Endothelial cell of umbilical vein (primary cell): Measurements from ENCODE around the gene SYMPK. TPM values are rescaled to one million over a fixed set of nuclear protein-coding genes. Genes with fewer than 3 reads are reported as not detected.

Experiments
- BruUV-seq: library from RNA; stranded (reverse); fragments of 400-500 nt; replicated peaks from 2 replicates; lab custom pipeline; 2021; lab: Mats Ljungman, UMichigan
- CTCF ChIA-PET: fragments of 300-600, 350-600 bp; sonication (Branson Sonifier 250); formaldehyde crosslinking; loops from one replicate; lab custom pipeline; 2021; ENCODE audit warnings: antibody characterized with exemption, inconsistent platforms; lab: Charles Lee
- POLR2A ChIA-PET: fragments of 300-600, 350-600 bp; sonication (Branson Sonifier 250); formaldehyde crosslinking; loops from one replicate; lab custom pipeline; 2021; ENCODE audit warnings: antibody characterized with exemption, inconsistent platforms; lab: Charles Lee
- DNase-seq: peaks from one replicate; pipeline ENCODE4 v3.0.0-alpha.2; 2011; ENCODE audit warnings: low read depth, low spot score
- FAIRE-seq: peaks from 2 replicates; lab custom pipeline; 2011; peaks lifted over from hg19 to GRCh38; lab: Jason Lieb, UNC
- H2AFZ ChIP-seq: 2 replicates; pipeline ENCODE4 v1.6.0; 2012; ENCODE audit warnings: low read depth, low read length, control low read depth, inconsistent platforms
- H3K27ac ChIP-seq: 2 replicates; pipeline ENCODE4 v1.5.1; 2011; ENCODE audit warnings: low read depth, mild to moderate bottlenecking, control low read depth, low read length, moderate library complexity; ENCODE audit not compliant: insufficient read depth
- H3K27me3 ChIP-seq, 2 experiments: 2 replicates each; pipeline versions ENCODE4 v1.6.0 to v1.6.1; 2011; ENCODE audit warnings: low read length in 2 of 2, mixed read lengths in 1 of 2; ENCODE audit not compliant: control insufficient read depth in 2 of 2, insufficient read depth in 2 of 2
- H3K36me3 ChIP-seq, 2 experiments: 2 replicates in 1 of 2; 3 replicates in 1 of 2; pipeline ENCODE4 v1.5.1; 2011; ENCODE audit warnings: low read length in 2 of 2, mild to moderate bottlenecking in 1 of 2, moderate library complexity in 1 of 2; ENCODE audit not compliant: control insufficient read depth in 2 of 2, insufficient read depth in 2 of 2; ENCODE audit errors: extremely low read depth in 1 of 2
- H3K4me1 ChIP-seq: 3 replicates; pipeline ENCODE4 v1.5.1; 2011; ENCODE audit warnings: mild to moderate bottlenecking, low read length; ENCODE audit not compliant: control insufficient read depth, insufficient read depth; ENCODE audit errors: extremely low read depth
- H3K4me2 ChIP-seq: 2 replicates; pipeline ENCODE4 v1.6.1; 2011; ENCODE audit warnings: low read length, control low read depth, mixed read lengths; ENCODE audit not compliant: insufficient read depth
- H3K4me3 ChIP-seq, 3 experiments: fragments of 200-600 bp in 1 of 3; sonication (generic), shearing (Covaris generic) in 1 of 3; replicated peaks in 1 of 3; 2 replicates each; pipeline ENCODE4 v1.5.1; 2011 to 2016; ENCODE audit warnings: control low read depth in 3 of 3, low read length in 3 of 3, mild to moderate bottlenecking in 2 of 3, inconsistent platforms in 1 of 3, low read depth in 1 of 3, moderate library complexity in 1 of 3; ENCODE audit not compliant: insufficient read depth in 1 of 3
- H3K79me2 ChIP-seq: 2 replicates; pipeline ENCODE4 v1.6.0; 2012; ENCODE audit warnings: low read length, inconsistent platforms; ENCODE audit not compliant: control insufficient read depth, insufficient read depth
- H3K9ac ChIP-seq: replicated peaks from 2 replicates; pipeline ENCODE3; 2011; ENCODE audit warnings: low read length, control low read depth; ENCODE audit not compliant: insufficient read depth; ENCODE audit errors: extremely low read depth
- H3K9me1 ChIP-seq: replicated peaks from 3 replicates; pipeline ENCODE4 v1.6.0; 2011; ENCODE audit warnings: mild to moderate bottlenecking, low read length; ENCODE audit not compliant: control insufficient read depth, insufficient read depth; ENCODE audit errors: extremely low read depth
- H3K9me3 ChIP-seq: replicated peaks from 2 replicates; pipeline ENCODE4 v1.5.1; 2012; ENCODE audit warnings: low read length, inconsistent platforms; ENCODE audit not compliant: control insufficient read depth, insufficient read depth
- H4K20me1 ChIP-seq: replicated peaks from 2 replicates; pipeline ENCODE3; 2011; ENCODE audit warnings: mild to moderate bottlenecking, low read length; ENCODE audit not compliant: control insufficient read depth, insufficient read depth; ENCODE audit errors: extremely low read depth
- CTCF ChIP-seq, 2 donors: IDR thresholded peaks; 1 replicate in 1 of 2; 2 replicates in 1 of 2; pipeline ENCODE4 v1.5.1; 2011; ENCODE audit warnings: low read length in 2 of 2, mild to moderate bottlenecking in 2 of 2, moderate library complexity in 2 of 2, control low read depth in 1 of 2, inconsistent platforms in 1 of 2, low read depth in 1 of 2; ENCODE audit not compliant: insufficient read depth in 1 of 2; ENCODE audit errors: extremely low read depth in 1 of 2
- EZH2 ChIP-seq: IDR thresholded peaks from 2 replicates; pipeline ENCODE4 v1.6.1; 2012; ENCODE audit warnings: borderline replicate concordance, low read depth, mild to moderate bottlenecking, moderate library complexity, low read length, inconsistent platforms; ENCODE audit not compliant: severe bottlenecking
- FOS ChIP-seq: IDR thresholded peaks from 2 replicates; pipeline ENCODE4 v1.6.1; 2011; ENCODE audit warnings: mild to moderate bottlenecking, low read length, moderate library complexity, borderline replicate concordance; ENCODE audit not compliant: insufficient read depth
- GATA2 ChIP-seq: IDR thresholded peaks from 2 replicates; pipeline ENCODE4 v1.7.0; 2011; ENCODE audit warnings: low read depth, mild to moderate bottlenecking, moderate library complexity, mixed read lengths, low read length; ENCODE audit not compliant: insufficient read length, insufficient read depth
- JUN ChIP-seq: IDR thresholded peaks from 2 replicates; pipeline ENCODE4 v1.6.1; 2011; ENCODE audit warnings: borderline replicate concordance, low read depth; ENCODE audit not compliant: insufficient read length, insufficient read depth
- MYC ChIP-seq: IDR thresholded peaks from one replicate; pipeline ENCODE4 v1.6.1; 2011; ENCODE audit warnings: mild to moderate bottlenecking, low read depth, low read length
- POLR2A ChIP-seq: IDR thresholded peaks from 2 replicates; pipeline ENCODE4 v1.6.1; 2012; ENCODE audit warnings: low read depth, mild to moderate bottlenecking, control low read depth, low read length
- POLR2AphosphoS5 ChIP-seq: IDR thresholded peaks from 2 replicates; pipeline ENCODE4 v1.6.1; 2012; ENCODE audit warnings: low read depth, mild to moderate bottlenecking, control low read depth, low read length, moderate library complexity; ENCODE audit not compliant: insufficient read depth
- dilution Hi-C: fragments of 300-500 bp; cut with MboI; formaldehyde crosslinking; loops from one replicate; pipeline ENCODE4 v1.15.0; 2019; ENCODE audit warnings: low sequenced_read_pairs; ENCODE audit not compliant: extremely low pct_ligation_motif_present
- intact Hi-C: fragments of 100-400 bp; cut with micrococcal nuclease; formaldehyde crosslinking; loops from one replicate; pipeline ENCODE4 v1.10.0; 2022
- polyA plus RNA-seq, 4 experiments: library from polyadenylated mRNA; depleted of rRNA in 3 of 4; stranded (reverse) in 3 of 4; unstranded in 1 of 4; fragments of >200 nt; gene quantifications; 2 replicates each; pipeline versions ENCODE4 v1.2.1 to v1.2.3, GENCODE V29; 2011 to 2012; ENCODE audit warnings: missing spikeins in 1 of 4
- total RNA-seq: library from RNA; stranded (reverse); gene quantifications from 2 replicates; pipeline ENCODE4 v1.2.3, GENCODE V29; 2021
- TF ChIP-seq, protein P1 (sequence below): IDR thresholded peaks from 2 replicates; pipeline ENCODE4 v1.6.1; 2011; ENCODE audit not compliant: insufficient read depth, insufficient read length

SYMPK gene
- total and polyA plus RNA-seq, 2 donors (not counting 3 experiments of a cell fraction or from before 2014, with no cell fraction given): 89.8 to 95.7 TPM

GRCh38 chr19:45822716-45823115, 40.2 kb downstream of the SYMPK start:
- no peak overlapping the region for H3K9ac ChIP-seq
- no peak overlapping the region for H3K27ac ChIP-seq
- no peaks in the 10 kb centered on the region for H4K20me1 ChIP-seq
- POLR2A ChIA-PET: interaction anchor here (0.6 kb wide), 1 partner anchor 52 kb away, joined by 3 read pairs; no protein-coding TSS in a partner anchor
- no peak overlapping the region for H3K4me3 ChIP-seq
- intact Hi-C loops (no loop called here), dilution Hi-C loops (no loop called here)
- BruUV-seq: no TSS peak
- no peaks in the 10 kb centered on the region for H3K9me3 ChIP-seq
- no peaks in the 10 kb centered on the region for H3K9me1 ChIP-seq
- CTCF ChIA-PET: interaction anchor here (1.1 kb wide), 1 partner anchor 24 kb away, joined by 3 read pairs; no protein-coding TSS in a partner anchor
- H3K4me2 ChIP-seq: no peak overlapping the region
- H3K36me3 ChIP-seq: peaks cover 9 to 44% of the 10 kb centered on the region in 2 experiments
- peaks cover 11% of the 10 kb centered on the region for H3K4me1 ChIP-seq
- DNase-seq: no peak
- no peak for TF ChIP-seq CTCF (IDR thresholded peaks at IDR 0.05; ENCODE audit: extremely low read depth in 1 of 2, insufficient read depth in 1 of 2, low read depth in 1 of 2, low read length in 2 of 2)
- TF ChIP-seq POLR2A: no peak
- no peak for TF ChIP-seq EZH2
- TF ChIP-seq FOS: no peak
- no peak for TF ChIP-seq JUN
- no peak for TF ChIP-seq GATA2
- TF ChIP-seq, protein P1, sequence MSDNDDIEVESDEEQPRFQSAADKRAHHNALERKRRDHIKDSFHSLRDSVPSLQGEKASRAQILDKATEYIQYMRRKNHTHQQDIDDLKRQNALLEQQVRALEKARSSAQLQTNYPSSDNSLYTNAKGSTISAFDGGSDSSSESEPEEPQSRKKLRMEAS: no peak
- TF ChIP-seq MYC: no peak
- no peak for TF ChIP-seq POLR2AphosphoS5
- H2AFZ ChIP-seq: no peak overlapping the region
- H3K27me3 ChIP-seq: no peaks in the 10 kb centered on the region
- no peaks in the 10 kb centered on the region for H3K79me2 ChIP-seq
- FAIRE-seq: no peak
